Thymus (tissue), 11 donors: ENCODE data around the gene CLEC16A. TPM values are rescaled to one million over a fixed set of nuclear protein-coding genes. Genes with fewer than 3 reads are reported as not detected.
A peak's percentile ranks its signal among the peaks of the same experiment; 100 is the strongest.

Experiments
- DNase-seq, 9 donors: peaks; one replicate each; pipeline ENCODE4 v3.0.0-alpha.2; 2013; ENCODE audit warnings: low spot score in 9 of 9, low read depth in 6 of 9, missing footprints in 1 of 9
- H3K27ac ChIP-seq, 2 donors: one replicate each; pipeline ENCODE4 v1.5.1; 2013; ENCODE audit warnings: control low read depth in 1 of 2, low read depth in 1 of 2, low read length in 1 of 2, mild to moderate bottlenecking in 1 of 2, moderate library complexity in 1 of 2
- H3K27me3 ChIP-seq, 2 donors: one replicate each; pipeline ENCODE4 v1.5.1; 2013; ENCODE audit warnings: low read length in 1 of 2; ENCODE audit not compliant: control insufficient read depth in 2 of 2, insufficient read depth in 1 of 2
- H3K36me3 ChIP-seq, 2 donors: one replicate each; pipeline ENCODE4 v1.5.1; 2013; ENCODE audit warnings: low read length in 1 of 2, mild to moderate bottlenecking in 1 of 2, moderate library complexity in 1 of 2; ENCODE audit not compliant: control insufficient read depth in 2 of 2, insufficient read depth in 2 of 2
- H3K4me1 ChIP-seq, 2 donors: one replicate each; pipeline ENCODE4 v1.5.1; 2013; ENCODE audit warnings: low read length in 2 of 2; ENCODE audit not compliant: control insufficient read depth in 2 of 2, insufficient read depth in 2 of 2
- H3K4me3 ChIP-seq, 2 donors: one replicate each; pipeline ENCODE4 v1.5.1; 2013; ENCODE audit warnings: low read length in 2 of 2, control low read depth in 1 of 2, mild to moderate bottlenecking in 1 of 2
- H3K9me3 ChIP-seq, 2 donors: one replicate each; pipeline ENCODE4 v1.5.1; 2013; ENCODE audit warnings: low read length in 1 of 2, mild to moderate bottlenecking in 1 of 2; ENCODE audit not compliant: control insufficient read depth in 2 of 2, insufficient read depth in 1 of 2
- WGBS: extraction: QIAGEN DNeasy Blood & Tissue Kit; methylation state at CpG from one replicate; pipeline ENCODE4 v1.1.7; 2013; 5-methylcytosine and 5-hydroxymethylcytosine counted together
- polyA plus RNA-seq: library from polyadenylated mRNA; stranded (reverse); fragments of 200-250 nt; gene quantifications from one replicate; pipeline ENCODE4 v1.2.3, GENCODE V29; 2013
- total RNA-seq: library from RNA; stranded (reverse); fragments of 120-200 nt; gene quantifications from one replicate; pipeline ENCODE4 v1.2.4, GENCODE V29; 2013
- donor health status: healthy.

The CLEC16A gene
- total and polyA plus RNA-seq, 2 donors, result 18.8 to 19.9 TPM

- Histone ChIP-seq H3K4me3 (peak within 1 kb of the TSS; percentile 64 to 69), H3K27ac (peak within 1 kb of the TSS; percentile 79 to 80), H3K9me3 (no peaks in the 10 kb centered on the region), H3K27me3 (no peaks in the 10 kb centered on the region), H3K36me3 (peaks cover 0 to 3% of the 10 kb centered on the region in 2 donors), H3K4me1 (peaks cover 59 to 72% of the 10 kb centered on the region in 2 donors)
- 6% methylated on average over 55 of the region's 55 CpGs for WGBS
- DNase-seq, result peak; percentile 75 to 97 (median 90)
Measured at GRCh38 chr16:10942352-10943063, 1.9 kb upstream of the CLEC16A start, which contains the start of gene DEXI. Gene DEXI (minus strand): TSS chr16:10942468. CDS start chr16:10942005, 463 bp downstream.

GRCh38 chr16:10943064-10943353, 1.4 kb upstream of the CLEC16A start:
- WGBS, result 95% methylated on average over 7 of the region's 7 CpGs
- no peak for DNase-seq
- Histone ChIP-seq H3K4me3 (peak overlapping the region in 1 of 2 donors; percentile 54), H3K27me3 (no peaks in the 10 kb centered on the region), H3K9me3 (no peaks in the 10 kb centered on the region), H3K27ac (no peak overlapping the region), H3K4me1 (peaks cover 55 to 67% of the 10 kb centered on the region in 2 donors), H3K36me3 (no peaks in the 10 kb centered on the region)

GRCh38 chr16:10945065-10945787, 862 bp downstream of the CLEC16A start:
- peak in 1 of 9 donors; percentile 46 for DNase-seq
- Histone ChIP-seq H3K36me3 (no peaks in the 10 kb centered on the region), H3K4me1 (peaks cover 43 to 58% of the 10 kb centered on the region in 2 donors), H3K9me3 (no peaks in the 10 kb centered on the region), H3K4me3 (peak overlapping the region; percentile 85 to 93), H3K27ac (peak overlapping the region in 1 of 2 donors; percentile 65), H3K27me3 (no peaks in the 10 kb centered on the region)
- WGBS, result 41% methylated on average over 14 of the region's 14 CpGs

GRCh38 chr16:10946308-10946707, 1.9 kb downstream of the CLEC16A start:
- 87% methylated on average over 5 of the region's 5 CpGs for WGBS
- no peaks in the 10 kb centered on the region for H3K9me3 ChIP-seq
- H3K27me3 ChIP-seq, result no peaks in the 10 kb centered on the region
- no peaks in the 10 kb centered on the region for H3K36me3 ChIP-seq
- H3K27ac ChIP-seq, result no peak overlapping the region
- H3K4me1 ChIP-seq, result peaks cover 33 to 47% of the 10 kb centered on the region in 2 donors
- H3K4me3 ChIP-seq, result no peak overlapping the region
- DNase-seq, result no peak

- no peaks in the 10 kb centered on the region for H3K27me3 ChIP-seq
- 96% methylated on average over 10 of the region's 10 CpGs for WGBS
- no peak overlapping the region for H3K4me3 ChIP-seq
- no peaks in the 10 kb centered on the region for H3K9me3 ChIP-seq
- no peak for DNase-seq
- peaks cover 33 to 45% of the 10 kb centered on the region in 2 donors for H3K4me1 ChIP-seq
- H3K27ac ChIP-seq, result no peak overlapping the region
- no peaks in the 10 kb centered on the region for H3K36me3 ChIP-seq
Measured at GRCh38 chr16:10947211-10947787, 2.9 kb downstream of the CLEC16A start.

- peak overlapping the region in 1 of 2 donors; percentile 50 for H3K27ac ChIP-seq
- peak in 5 of 9 donors; percentile 53 to 87 (median 65) for DNase-seq
- no peaks in the 10 kb centered on the region for H3K27me3 ChIP-seq
- WGBS, result 59% methylated on average over 7 of the region's 7 CpGs
- H3K36me3 ChIP-seq, result no peaks in the 10 kb centered on the region
- no peaks in the 10 kb centered on the region for H3K9me3 ChIP-seq
- H3K4me1 ChIP-seq, result peaks cover 22 to 39% of the 10 kb centered on the region in 2 donors
- H3K4me3 ChIP-seq, result no peak overlapping the region
Measured at GRCh38 chr16:10949424-10949970, 5.1 kb downstream of the CLEC16A start.

- no peaks in the 10 kb centered on the region for H3K27me3 ChIP-seq
- H3K9me3 ChIP-seq, result no peaks in the 10 kb centered on the region
- peaks cover 17 to 35% of the 10 kb centered on the region in 2 donors for H3K4me1 ChIP-seq
- no peak overlapping the region for H3K4me3 ChIP-seq
- H3K27ac ChIP-seq, result no peak overlapping the region
- no peaks in the 10 kb centered on the region for H3K36me3 ChIP-seq
- WGBS, result 94% methylated on average over 5 of the region's 5 CpGs
- DNase-seq, result no peak
Measured at GRCh38 chr16:10950393-10950792, 6.0 kb downstream of the CLEC16A start.

GRCh38 chr16:10951026-10951425, 6.7 kb downstream of the CLEC16A start:
- WGBS, result 93% methylated on average over 4 of the region's 4 CpGs
- Histone ChIP-seq H3K27me3 (no peaks in the 10 kb centered on the region), H3K4me3 (no peak overlapping the region), H3K36me3 (no peaks in the 10 kb centered on the region), H3K9me3 (no peaks in the 10 kb centered on the region), H3K4me1 (peaks cover 10 to 29% of the 10 kb centered on the region in 2 donors), H3K27ac (no peak overlapping the region)
- DNase-seq, result no peak

- WGBS, result 96% methylated on average over 7 of the region's 7 CpGs
- Histone ChIP-seq H3K4me3 (no peak overlapping the region), H3K27me3 (no peaks in the 10 kb centered on the region), H3K27ac (no peak overlapping the region), H3K4me1 (peaks cover 0 to 16% of the 10 kb centered on the region in 2 donors), H3K9me3 (no peaks in the 10 kb centered on the region), H3K36me3 (peaks cover 7 to 9% of the 10 kb centered on the region in 2 donors)
- no peak for DNase-seq
Measured at GRCh38 chr16:10954903-10955302, 10.5 kb downstream of the CLEC16A start.
